ENCODE results near the gene ADAM8. TPM values are rescaled to one million over a fixed set of nuclear protein-coding genes. Genes with fewer than 3 reads are reported as not detected.

Gene ADAM8
- total RNA-seq, 2 donors from 2014 or later: 3.7 to 5.7 TPM

DNA sequence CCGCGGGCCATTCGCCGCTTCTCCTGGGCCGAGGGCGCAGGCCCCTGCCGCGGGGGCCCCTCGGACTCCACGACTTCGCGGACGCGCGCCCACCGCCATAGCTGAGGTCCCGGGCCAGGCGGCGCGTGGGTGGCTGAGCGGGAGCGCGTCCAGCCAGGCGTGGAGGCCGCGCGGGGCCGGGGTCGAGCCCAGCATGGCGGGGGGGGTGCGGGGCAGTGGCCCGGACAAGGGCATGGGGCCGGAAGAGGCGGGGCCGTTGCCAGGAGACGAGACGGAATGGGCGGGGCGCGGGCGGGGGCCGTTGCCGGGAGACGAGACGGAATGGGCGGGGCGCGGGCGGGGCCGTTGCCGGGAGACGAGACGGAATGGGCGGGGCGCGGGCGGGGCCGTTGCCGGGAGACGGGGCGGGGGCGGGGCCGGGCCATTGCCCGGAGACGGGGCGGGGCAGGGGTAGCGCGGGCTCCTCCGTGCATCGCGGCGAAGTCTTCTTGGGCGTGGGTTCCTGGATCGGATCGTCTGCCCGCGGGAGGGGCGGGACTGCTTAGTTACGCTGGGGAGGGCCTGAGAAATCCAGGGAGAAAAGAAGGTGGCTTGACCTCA lies 14.8 kb downstream of the ADAM8 start:
- Histone ChIP-seq H3K4me3 (peak overlapping the region; percentile 78), H3K27ac (peak overlapping the region; percentile 89), H3K27me3 (no peaks in the 10 kb centered on the region), H3K36me3 (no peaks in the 10 kb centered on the region), H3K9ac (ENCODE audit: low read depth in 2 of 2, low read length in 2 of 2) (peak overlapping the region; percentile 70 to 86), H3K9me3 (no peaks in the 10 kb centered on the region), H3K4me1 (peaks cover 42% of the 10 kb centered on the region)
- TF ChIP-seq, protein P1, sequence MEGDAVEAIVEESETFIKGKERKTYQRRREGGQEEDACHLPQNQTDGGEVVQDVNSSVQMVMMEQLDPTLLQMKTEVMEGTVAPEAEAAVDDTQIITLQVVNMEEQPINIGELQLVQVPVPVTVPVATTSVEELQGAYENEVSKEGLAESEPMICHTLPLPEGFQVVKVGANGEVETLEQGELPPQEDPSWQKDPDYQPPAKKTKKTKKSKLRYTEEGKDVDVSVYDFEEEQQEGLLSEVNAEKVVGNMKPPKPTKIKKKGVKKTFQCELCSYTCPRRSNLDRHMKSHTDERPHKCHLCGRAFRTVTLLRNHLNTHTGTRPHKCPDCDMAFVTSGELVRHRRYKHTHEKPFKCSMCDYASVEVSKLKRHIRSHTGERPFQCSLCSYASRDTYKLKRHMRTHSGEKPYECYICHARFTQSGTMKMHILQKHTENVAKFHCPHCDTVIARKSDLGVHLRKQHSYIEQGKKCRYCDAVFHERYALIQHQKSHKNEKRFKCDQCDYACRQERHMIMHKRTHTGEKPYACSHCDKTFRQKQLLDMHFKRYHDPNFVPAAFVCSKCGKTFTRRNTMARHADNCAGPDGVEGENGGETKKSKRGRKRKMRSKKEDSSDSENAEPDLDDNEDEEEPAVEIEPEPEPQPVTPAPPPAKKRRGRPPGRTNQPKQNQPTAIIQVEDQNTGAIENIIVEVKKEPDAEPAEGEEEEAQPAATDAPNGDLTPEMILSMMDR (IDR thresholded peaks at IDR 0.05): no peak
- DNase-seq: peak; percentile 91
- intact Hi-C loops (cut with DNase I): loop anchor here (5.0 kb wide), 1 partner anchor 45 kb away; the partner anchor contains the start of genes TUBGCP2 and ZNF511

DNA sequence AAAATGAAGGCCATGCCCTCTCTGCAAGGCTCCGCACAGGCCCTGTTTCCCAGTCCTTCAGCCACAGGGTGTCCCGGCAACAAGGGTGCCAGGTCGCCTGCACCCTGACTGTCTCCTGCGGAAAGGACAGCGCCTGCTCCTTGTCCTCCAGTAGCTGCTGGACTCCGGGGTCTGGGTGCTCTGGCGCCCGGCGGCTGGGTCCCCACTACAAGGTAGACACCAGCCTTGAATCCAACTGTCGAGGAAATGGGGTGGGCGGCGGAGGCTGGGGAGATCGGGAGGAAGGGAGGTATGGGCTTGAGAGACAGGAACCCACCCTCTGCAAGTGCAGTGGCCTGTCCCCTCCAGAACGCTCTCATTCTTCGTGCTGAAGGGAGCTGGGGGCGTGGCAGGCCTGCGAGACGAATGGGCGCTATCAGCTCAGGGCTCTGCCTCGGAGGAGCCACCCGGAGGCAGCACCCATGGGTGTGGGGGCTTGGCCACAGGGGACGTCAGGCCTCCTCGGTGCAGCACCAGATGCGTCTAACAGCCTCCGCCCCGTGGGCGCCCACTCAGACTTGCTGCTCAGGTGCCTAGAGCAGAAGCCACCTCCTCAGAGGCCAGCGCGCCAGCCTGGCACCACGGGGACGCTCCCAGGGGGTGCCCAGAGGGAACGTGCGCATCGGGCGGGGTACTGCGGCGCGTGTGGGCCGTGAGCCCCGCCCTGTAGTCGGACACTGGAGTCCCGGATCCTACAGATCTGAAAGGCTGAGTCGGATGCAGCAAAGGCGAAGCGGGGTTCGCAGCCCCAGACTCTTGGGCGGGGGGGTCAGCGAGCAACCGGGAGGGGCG lies 15.6 kb downstream of the ADAM8 start:
- peak overlapping the region; percentile 89 for H3K27ac ChIP-seq
- H3K9me3 ChIP-seq: no peaks in the 10 kb centered on the region
- H3K4me3 ChIP-seq: peak overlapping the region; percentile 78
- DNase-seq: peak; percentile 64
- no peaks in the 10 kb centered on the region for H3K36me3 ChIP-seq
- intact Hi-C loops (cut with DNase I): loop anchor here (5.0 kb wide), 1 partner anchor 46 kb away; the partner anchor contains the start of genes TUBGCP2 and ZNF511
- TF ChIP-seq, protein P1 (IDR thresholded peaks at IDR 0.05): no peak
- peak overlapping the region; percentile 70 to 86 for H3K9ac ChIP-seq (ENCODE audit: low read depth in 2 of 2, low read length in 2 of 2)
- H3K4me1 ChIP-seq: peaks cover 42% of the 10 kb centered on the region
- no peaks in the 10 kb centered on the region for H3K27me3 ChIP-seq

DNA sequence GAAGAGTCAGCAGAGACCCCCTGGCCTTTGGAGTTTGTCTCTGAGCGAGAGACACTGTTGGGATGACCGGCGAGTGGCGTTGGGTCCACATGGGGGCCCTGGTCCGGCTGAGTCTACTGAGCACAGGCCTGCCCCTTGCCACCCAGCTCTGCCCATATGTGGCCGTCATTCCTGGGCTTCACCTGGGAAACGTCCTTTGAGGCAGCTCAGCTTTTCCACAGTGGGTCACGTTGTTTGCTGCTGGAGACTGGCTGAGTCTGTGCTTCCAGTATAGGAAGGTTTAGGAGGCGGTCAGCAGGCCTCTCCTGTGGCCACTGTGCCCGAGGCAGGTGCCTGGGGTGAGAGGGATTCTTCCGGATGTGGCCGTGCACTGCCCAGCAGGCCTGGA lies 17.1 kb downstream of the ADAM8 start:
- Histone ChIP-seq H3K36me3 (no peaks in the 10 kb centered on the region), H3K4me1 (peaks cover 42% of the 10 kb centered on the region), H3K4me3 (no peak overlapping the region), H3K27me3 (no peaks in the 10 kb centered on the region), H3K9ac (ENCODE audit: low read depth in 2 of 2, low read length in 2 of 2) (no peak overlapping the region), H3K27ac (peak overlapping the region; percentile 22), H3K9me3 (no peaks in the 10 kb centered on the region)
- DNase-seq: no peak
- intact Hi-C loops (cut with DNase I): no loop called here
- TF ChIP-seq, protein P1 (IDR thresholded peaks at IDR 0.05): no peak

DNA sequence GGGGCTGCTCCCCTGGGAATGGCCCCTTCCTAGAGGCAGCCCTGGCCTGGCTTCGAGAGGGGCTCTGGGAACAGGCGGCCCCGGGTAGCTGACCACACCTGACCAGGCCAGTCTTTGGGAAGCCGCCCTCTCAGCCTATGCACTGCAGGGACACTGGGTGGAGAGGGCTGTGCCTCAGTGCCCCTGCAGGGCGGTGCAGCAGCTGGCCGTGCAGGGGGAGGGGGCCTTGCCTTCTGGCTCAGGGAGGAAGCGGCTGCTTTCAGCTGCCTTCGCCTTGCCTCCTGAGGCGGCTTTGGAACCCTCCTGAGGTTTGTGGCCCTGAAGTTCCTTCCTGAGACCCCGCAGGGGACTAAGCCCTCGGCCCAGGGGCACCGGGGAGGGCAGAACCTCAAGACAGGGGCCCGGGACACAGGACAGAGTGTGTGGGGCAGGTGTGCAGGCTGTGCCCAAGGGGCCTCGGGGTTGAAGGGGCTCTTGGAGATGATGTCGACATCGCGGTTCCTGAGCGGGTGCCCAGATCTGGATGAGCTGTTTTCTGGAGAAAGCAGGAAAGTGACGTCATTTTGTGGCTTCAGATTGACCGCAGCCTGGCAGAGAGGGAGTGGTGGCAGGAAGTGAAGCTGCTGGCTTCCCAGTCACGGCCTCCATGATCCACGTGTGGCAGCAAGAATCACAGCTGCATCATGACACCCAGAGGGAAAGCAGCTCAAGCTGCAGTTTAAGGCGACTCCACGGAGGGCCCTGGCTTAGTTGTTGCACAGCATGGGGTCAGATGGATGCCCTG lies 17.7 kb downstream of the ADAM8 start:
- H3K9me3 ChIP-seq: no peaks in the 10 kb centered on the region
- no peaks in the 10 kb centered on the region for H3K36me3 ChIP-seq
- no peak overlapping the region for H3K4me3 ChIP-seq
- peaks cover 37% of the 10 kb centered on the region for H3K4me1 ChIP-seq
- TF ChIP-seq, protein P1 (IDR thresholded peaks at IDR 0.05): no peak
- peak overlapping the region; percentile 50 for H3K27ac ChIP-seq
- DNase-seq: peak; percentile 70
- intact Hi-C loops (cut with DNase I): no loop called here
- H3K9ac ChIP-seq (ENCODE audit: low read depth in 2 of 2, low read length in 2 of 2): peak overlapping the region in 1 of 2 donors; percentile 18
- H3K27me3 ChIP-seq: no peaks in the 10 kb centered on the region

All from colonic mucosa (tissue), 4 donors.